ENCODE data around the gene RPS28. TPM values are rescaled to one million over a fixed set of nuclear protein-coding genes. Genes with fewer than 3 reads are reported as not detected.

RPS28 gene
- polyA plus RNA-seq, 1 donor (not counting 4 experiments of a cell fraction or from before 2014, with no cell fraction given) = 960 TPM

DNA sequence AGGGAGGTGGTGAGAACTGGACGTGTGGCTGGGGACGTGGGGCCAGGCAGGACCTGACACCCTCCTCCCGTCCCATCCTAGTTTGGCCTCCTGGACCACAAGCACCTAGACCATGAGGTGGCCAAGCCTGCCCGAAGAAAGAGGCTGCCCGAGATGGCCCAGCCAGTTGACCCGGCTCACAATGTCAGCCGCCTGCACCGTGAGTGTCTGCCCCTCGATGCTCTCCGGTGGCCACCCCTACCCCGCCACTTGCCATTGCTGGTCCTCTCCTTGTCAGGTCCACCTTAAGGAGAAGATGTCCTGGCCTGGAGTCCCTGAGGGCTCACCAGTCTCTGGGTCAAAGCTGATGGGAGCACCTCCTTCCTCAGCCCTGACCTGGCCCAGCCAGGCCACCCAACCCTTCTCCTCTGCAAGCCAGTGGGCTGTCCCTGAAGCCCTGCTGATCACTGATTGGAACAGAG, 44.9 kb downstream of the RPS28 start:
- H3K27me3 ChIP-seq (ENCODE audit: control insufficient read depth, extremely low read depth, insufficient read depth, low read length) = no peaks in the 10 kb centered on the region
- no peak for DNase-seq (ENCODE audit: low read depth, low spot score)
- no peak for FAIRE-seq
- no peak overlapping the region for H3K4me2 ChIP-seq (ENCODE audit: control insufficient read depth, extremely low read depth, insufficient read depth, low read depth, low read length)
- no peak overlapping the region for H3K9ac ChIP-seq (ENCODE audit: control insufficient read depth, extremely low read depth, insufficient read depth, low read length)
- peaks cover 9 to 17% of the 10 kb centered on the region in 2 experiments for H3K36me3 ChIP-seq (ENCODE audit: control insufficient read depth in 2 of 2, extremely low read depth in 1 of 2, insufficient read depth in 2 of 2, low read length in 2 of 2)
- peak overlapping the region in 1 of 3 experiments; percentile 70 for H3K4me3 ChIP-seq (ENCODE audit: control insufficient read depth in 2 of 3, extremely low read depth in 1 of 3, insufficient read depth in 2 of 3, low read depth in 1 of 3, low read length in 3 of 3)
- peaks cover 41% of the 10 kb centered on the region for H3K4me1 ChIP-seq (ENCODE audit: control insufficient read depth, extremely low read depth, insufficient read depth, low read length)
- H3K79me2 ChIP-seq (ENCODE audit: control insufficient read depth, insufficient read depth, low read length) = no peaks in the 10 kb centered on the region
- H3K9me1 ChIP-seq (ENCODE audit: control insufficient read depth, extremely low read depth, insufficient read depth, low read length) = no peaks in the 10 kb centered on the region
- dilution Hi-C loops (cut with MboI; ENCODE audit: extremely low pct_ligation_motif_present, low sequenced_read_pairs) = no loop called here
- TF ChIP-seq, protein P1, sequence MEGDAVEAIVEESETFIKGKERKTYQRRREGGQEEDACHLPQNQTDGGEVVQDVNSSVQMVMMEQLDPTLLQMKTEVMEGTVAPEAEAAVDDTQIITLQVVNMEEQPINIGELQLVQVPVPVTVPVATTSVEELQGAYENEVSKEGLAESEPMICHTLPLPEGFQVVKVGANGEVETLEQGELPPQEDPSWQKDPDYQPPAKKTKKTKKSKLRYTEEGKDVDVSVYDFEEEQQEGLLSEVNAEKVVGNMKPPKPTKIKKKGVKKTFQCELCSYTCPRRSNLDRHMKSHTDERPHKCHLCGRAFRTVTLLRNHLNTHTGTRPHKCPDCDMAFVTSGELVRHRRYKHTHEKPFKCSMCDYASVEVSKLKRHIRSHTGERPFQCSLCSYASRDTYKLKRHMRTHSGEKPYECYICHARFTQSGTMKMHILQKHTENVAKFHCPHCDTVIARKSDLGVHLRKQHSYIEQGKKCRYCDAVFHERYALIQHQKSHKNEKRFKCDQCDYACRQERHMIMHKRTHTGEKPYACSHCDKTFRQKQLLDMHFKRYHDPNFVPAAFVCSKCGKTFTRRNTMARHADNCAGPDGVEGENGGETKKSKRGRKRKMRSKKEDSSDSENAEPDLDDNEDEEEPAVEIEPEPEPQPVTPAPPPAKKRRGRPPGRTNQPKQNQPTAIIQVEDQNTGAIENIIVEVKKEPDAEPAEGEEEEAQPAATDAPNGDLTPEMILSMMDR (optimal IDR thresholded peaks at IDR 0.05 in 1 of 3, IDR thresholded peaks at IDR 0.05 in 1 of 3, conservative IDR thresholded peaks at IDR 0.05 in 1 of 3; ENCODE audit: extremely low read depth in 1 of 3, insufficient read depth in 2 of 3, low read length in 3 of 3) = no peak
- TF ChIP-seq EZH2 (IDR thresholded peaks at IDR 0.05; ENCODE audit: low read length) = no peak
- no peak overlapping the region for H2AFZ ChIP-seq (ENCODE audit: control insufficient read depth, low read length)
- H4K20me1 ChIP-seq (ENCODE audit: control insufficient read depth, extremely low read depth, insufficient read depth, low read length) = peaks cover 5% of the 10 kb centered on the region
- H3K27ac ChIP-seq (ENCODE audit: control insufficient read depth, insufficient read depth, low read length) = no peak overlapping the region
- no peaks in the 10 kb centered on the region for H3K9me3 ChIP-seq (ENCODE audit: control insufficient read depth, low read depth, low read length)

GRCh38 chr19:8366961-8367326, 45.6 kb downstream of the RPS28 start:
- H3K4me1 ChIP-seq (ENCODE audit: control insufficient read depth, extremely low read depth, insufficient read depth, low read length) = peaks cover 36% of the 10 kb centered on the region
- H3K4me2 ChIP-seq (ENCODE audit: control insufficient read depth, extremely low read depth, insufficient read depth, low read depth, low read length) = peak overlapping the region; percentile 61
- dilution Hi-C loops (cut with MboI; ENCODE audit: extremely low pct_ligation_motif_present, low sequenced_read_pairs) = no loop called here
- peaks cover 5% of the 10 kb centered on the region for H4K20me1 ChIP-seq (ENCODE audit: control insufficient read depth, extremely low read depth, insufficient read depth, low read length)
- H3K9ac ChIP-seq (ENCODE audit: control insufficient read depth, extremely low read depth, insufficient read depth, low read length) = no peak overlapping the region
- peaks cover 9 to 19% of the 10 kb centered on the region in 2 experiments for H3K36me3 ChIP-seq (ENCODE audit: control insufficient read depth in 2 of 2, extremely low read depth in 1 of 2, insufficient read depth in 2 of 2, low read length in 2 of 2)
- no peak for TF ChIP-seq EZH2 (IDR thresholded peaks at IDR 0.05; ENCODE audit: low read length)
- TF ChIP-seq, protein P1 (optimal IDR thresholded peaks at IDR 0.05 in 1 of 3, IDR thresholded peaks at IDR 0.05 in 1 of 3, conservative IDR thresholded peaks at IDR 0.05 in 1 of 3; ENCODE audit: extremely low read depth in 1 of 3, insufficient read depth in 2 of 3, low read length in 3 of 3) = no peak
- H3K79me2 ChIP-seq (ENCODE audit: control insufficient read depth, insufficient read depth, low read length) = no peaks in the 10 kb centered on the region
- no peaks in the 10 kb centered on the region for H3K27me3 ChIP-seq (ENCODE audit: control insufficient read depth, extremely low read depth, insufficient read depth, low read length)
- H3K9me3 ChIP-seq (ENCODE audit: control insufficient read depth, low read depth, low read length) = no peaks in the 10 kb centered on the region
- no peak overlapping the region for H2AFZ ChIP-seq (ENCODE audit: control insufficient read depth, low read length)
- no peak overlapping the region for H3K4me3 ChIP-seq (ENCODE audit: control insufficient read depth in 2 of 3, extremely low read depth in 1 of 3, insufficient read depth in 2 of 3, low read depth in 1 of 3, low read length in 3 of 3)
- DNase-seq (ENCODE audit: low read depth, low spot score) (no peak), FAIRE-seq (no peak)
- no peaks in the 10 kb centered on the region for H3K9me1 ChIP-seq (ENCODE audit: control insufficient read depth, extremely low read depth, insufficient read depth, low read length)
- H3K27ac ChIP-seq (ENCODE audit: control insufficient read depth, insufficient read depth, low read length) = no peak overlapping the region
